A549 (cell line): ENCODE results near the gene KLK11.

Experiments used
- GATA3 ChIP-seq: IDR thresholded peaks from 2 replicates; pipeline ENCODE4 v1.6.1; 2012; ENCODE audit warnings: borderline replicate concordance
- HDAC2 ChIP-seq: fragments of 200-600 bp; sonication (generic); IDR thresholded peaks from 2 replicates; pipeline ENCODE4 v1.6.1; 2016
- MAFK ChIP-seq: fragments of 450-650 bp; IDR thresholded peaks from 2 replicates; pipeline ENCODE4 v1.6.1; 2014; ENCODE audit not compliant: partially characterized antibody
- POLR2A ChIP-seq: IDR thresholded peaks from 2 replicates; pipeline ENCODE4 v1.6.1; 2012; ENCODE audit warnings: mild to moderate bottlenecking, low read length
- RFX5 ChIP-seq: fragments of 450-650 bp; IDR thresholded peaks from 2 replicates; pipeline ENCODE4 v1.7.1; 2014; ENCODE audit warnings: antibody characterized with exemption, mild to moderate bottlenecking, moderate library complexity
- RNF2 ChIP-seq: fragments of 200-600 bp; sonication (generic); IDR thresholded peaks from 2 replicates; pipeline ENCODE4 v1.6.1; 2016; ENCODE audit warnings: low read depth, mild to moderate bottlenecking, antibody characterized with exemption, moderate library complexity, borderline replicate concordance
- SREBF2 ChIP-seq: fragments of 450-650 bp; IDR thresholded peaks from 2 replicates; pipeline ENCODE4 v1.6.1; 2014; ENCODE audit warnings: mild to moderate bottlenecking, moderate library complexity
- USF2 ChIP-seq: fragments of 450-650 bp; IDR thresholded peaks from 2 replicates; pipeline ENCODE4 v1.6.1; 2014; ENCODE audit warnings: antibody characterized with exemption
- TF ChIP-seq, protein P1 (sequence below): fragments of >200 bp; sonication (Bioruptor Twin); formaldehyde crosslinking; IDR thresholded peaks from 3 replicates; pipeline ENCODE4 v1.5.1; 2016
- TF ChIP-seq, protein P2 (sequence below): fragments of 150-350 bp; IDR thresholded peaks from 2 replicates; pipeline ENCODE4 v1.6.1; 2014; ENCODE audit warnings: low read depth, mild to moderate bottlenecking, low read length

DNA sequence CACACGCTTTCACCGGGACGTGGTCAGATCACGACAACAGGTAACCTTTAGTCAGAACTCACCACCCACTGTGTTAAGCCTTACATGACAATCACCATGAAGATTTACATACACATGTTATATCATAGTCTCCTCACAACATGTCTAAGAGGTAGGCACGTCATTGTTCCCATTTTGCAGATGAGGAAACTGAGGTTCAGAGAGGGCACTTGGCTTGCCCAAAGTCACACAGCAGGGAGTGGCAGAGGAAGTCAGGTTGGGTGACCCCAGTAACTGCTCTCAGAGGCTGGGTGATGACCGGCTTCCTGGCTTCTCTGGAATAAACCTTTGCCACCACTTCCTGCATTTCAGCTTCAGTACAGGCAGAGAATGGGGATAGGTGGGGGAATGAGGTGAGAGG lies 12.2 kb downstream of the KLK11 start:
- TF ChIP-seq HDAC2 = no peak
- TF ChIP-seq, protein P1, sequence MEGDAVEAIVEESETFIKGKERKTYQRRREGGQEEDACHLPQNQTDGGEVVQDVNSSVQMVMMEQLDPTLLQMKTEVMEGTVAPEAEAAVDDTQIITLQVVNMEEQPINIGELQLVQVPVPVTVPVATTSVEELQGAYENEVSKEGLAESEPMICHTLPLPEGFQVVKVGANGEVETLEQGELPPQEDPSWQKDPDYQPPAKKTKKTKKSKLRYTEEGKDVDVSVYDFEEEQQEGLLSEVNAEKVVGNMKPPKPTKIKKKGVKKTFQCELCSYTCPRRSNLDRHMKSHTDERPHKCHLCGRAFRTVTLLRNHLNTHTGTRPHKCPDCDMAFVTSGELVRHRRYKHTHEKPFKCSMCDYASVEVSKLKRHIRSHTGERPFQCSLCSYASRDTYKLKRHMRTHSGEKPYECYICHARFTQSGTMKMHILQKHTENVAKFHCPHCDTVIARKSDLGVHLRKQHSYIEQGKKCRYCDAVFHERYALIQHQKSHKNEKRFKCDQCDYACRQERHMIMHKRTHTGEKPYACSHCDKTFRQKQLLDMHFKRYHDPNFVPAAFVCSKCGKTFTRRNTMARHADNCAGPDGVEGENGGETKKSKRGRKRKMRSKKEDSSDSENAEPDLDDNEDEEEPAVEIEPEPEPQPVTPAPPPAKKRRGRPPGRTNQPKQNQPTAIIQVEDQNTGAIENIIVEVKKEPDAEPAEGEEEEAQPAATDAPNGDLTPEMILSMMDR = no peak
- TF ChIP-seq GATA3 = no peak
- TF ChIP-seq, protein P2, sequence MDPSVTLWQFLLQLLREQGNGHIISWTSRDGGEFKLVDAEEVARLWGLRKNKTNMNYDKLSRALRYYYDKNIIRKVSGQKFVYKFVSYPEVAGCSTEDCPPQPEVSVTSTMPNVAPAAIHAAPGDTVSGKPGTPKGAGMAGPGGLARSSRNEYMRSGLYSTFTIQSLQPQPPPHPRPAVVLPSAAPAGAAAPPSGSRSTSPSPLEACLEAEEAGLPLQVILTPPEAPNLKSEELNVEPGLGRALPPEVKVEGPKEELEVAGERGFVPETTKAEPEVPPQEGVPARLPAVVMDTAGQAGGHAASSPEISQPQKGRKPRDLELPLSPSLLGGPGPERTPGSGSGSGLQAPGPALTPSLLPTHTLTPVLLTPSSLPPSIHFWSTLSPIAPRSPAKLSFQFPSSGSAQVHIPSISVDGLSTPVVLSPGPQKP = no peak
- TF ChIP-seq MAFK = no peak
- no peak for TF ChIP-seq POLR2A
- TF ChIP-seq RFX5 = no peak
- no peak for TF ChIP-seq USF2
- TF ChIP-seq RNF2 = no peak
- TF ChIP-seq SREBF2 = no peak
